ENCODE measurements around the gene THAP7. TPM values are rescaled to one million over a fixed set of nuclear protein-coding genes. Genes with fewer than 3 reads are reported as not detected.
A peak's percentile ranks its signal among the peaks of the same experiment; 100 is the strongest.

Gene THAP7
- total and polyA plus RNA-seq, 9 of the 15 experiments (the other 6 are each of a cell fraction or from before 2014, with no cell fraction given): 7.9 to 263 (median 84.1) TPM

GRCh38 chr22:20999350-21000206 is 2.3 kb downstream of the THAP7 start (continued):
- TF ChIP-seq ETV1 (tag; conservative IDR thresholded peaks at IDR 0.05; ENCODE audit: low read depth) (no peak), NEUROD1 (IDR thresholded peaks at IDR 0.05; ENCODE audit: borderline replicate concordance, low read depth, low read length, partially characterized antibody) (no peak), NR4A1 (CRISPR knock-in tag; IDR thresholded peaks at IDR 0.05) (peak; percentile 57; the same call in 1 of the 2 replicates), NR4A1 (tag; IDR thresholded peaks at IDR 0.05) (no peak), ZNF511 (CRISPR knock-in tag; IDR thresholded peaks at IDR 0.05) (no peak), SMAD1 (IDR thresholded peaks at IDR 0.05; ENCODE audit: low read depth, low read length, partially characterized antibody) (no peak), SREBF2 (CRISPR knock-in tag; IDR thresholded peaks at IDR 0.05) (no peak), ZNF707 (CRISPR knock-in tag; conservative IDR thresholded peaks at IDR 0.05) (0 out of 2 replicates have a peak, but pooled peaks have one; percentile 25), POLR2AphosphoS2 (IDR thresholded peaks at IDR 0.05; ENCODE audit: low read length) (no peak; the same call in 1 of the 2 replicates), NBN (IDR thresholded peaks at IDR 0.05; ENCODE audit: low read depth) (no peak), ZC3H11A (IDR thresholded peaks at IDR 0.05; ENCODE audit: low read depth, low read length) (no peak), ZNF253 (CRISPR knock-in tag; conservative IDR thresholded peaks at IDR 0.05) (peak; percentile 66; the same call in 1 of the 2 replicates), ZBTB9 (CRISPR knock-in tag; IDR thresholded peaks at IDR 0.05) (no peak), CCAR2 (IDR thresholded peaks at IDR 0.05; ENCODE audit: low read depth, low read length) (no peak), ZNF395 (CRISPR knock-in tag; IDR thresholded peaks at IDR 0.05) (no peak), FIP1L1 (IDR thresholded peaks at IDR 0.05; ENCODE audit: low read depth, low read length, poor library complexity, severe bottlenecking) (no peak), ZNF133 (CRISPR knock-in tag; IDR thresholded peaks at IDR 0.05) (peak; percentile 5; the same call in 1 of the 2 replicates), ZBTB7A (IDR thresholded peaks at IDR 0.05; ENCODE audit: borderline replicate concordance, control insufficient read depth, low read depth, low read length) (no peak), MTA3 (IDR thresholded peaks at IDR 0.05; ENCODE audit: borderline replicate concordance) (no peak), NR2F6 (CRISPR knock-in tag; IDR thresholded peaks at IDR 0.05) (peak; percentile 57; the same call in 1 of the 2 replicates), DNMT1 (IDR thresholded peaks at IDR 0.05) (no peak), THRB (CRISPR knock-in tag; conservative IDR thresholded peaks at IDR 0.05) (0 out of 2 replicates have a peak, but pooled peaks have one; percentile 0), MLX (CRISPR knock-in tag; conservative IDR thresholded peaks at IDR 0.05) (no peak)
